NCI-H2171 treated with DMSO at 0.1 percent for 48 hours (cell line): Measurements from ENCODE around the gene CHN1.

Experiments
- DNase-seq: peaks from one replicate; lab custom pipeline; 2025; lab: John Stamatoyannopoulos, UW

CHN1 gene

GRCh38 chr2:174924061-174924693 lies 81.0 kb downstream of the CHN1 start:
- DNase-seq: no peak

- DNase-seq: no peak
Observed at GRCh38 chr2:174919947-174920595, 85.1 kb downstream of the CHN1 start.

- DNase-seq: no peak
Observed at GRCh38 chr2:174918886-174919526, 86.2 kb downstream of the CHN1 start.

- DNase-seq: no peak
Observed at GRCh38 chr2:174916270-174916930, 88.8 kb downstream of the CHN1 start.

GRCh38 chr2:174914853-174915760 lies 90.1 kb downstream of the CHN1 start:
- peak; percentile 84 for DNase-seq

- DNase-seq: no peak
Observed at GRCh38 chr2:174908284-174908683, 96.9 kb downstream of the CHN1 start.

- no peak for DNase-seq
Observed at GRCh38 chr2:174903264-174903556, 102.0 kb downstream of the CHN1 start.

- DNase-seq: no peak
Observed at GRCh38 chr2:174902506-174903263, 102.5 kb downstream of the CHN1 start.

- no peak for DNase-seq
Observed at GRCh38 chr2:174901075-174901474, 104.1 kb downstream of the CHN1 start.

GRCh38 chr2:174897286-174897685 lies 107.9 kb downstream of the CHN1 start:
- no peak for DNase-seq

GRCh38 chr2:174893018-174893417 lies 112.2 kb downstream of the CHN1 start:
- no peak for DNase-seq

- no peak for DNase-seq
Observed at GRCh38 chr2:174892546-174892945, 112.6 kb downstream of the CHN1 start.

GRCh38 chr2:174888646-174889271 lies 116.4 kb downstream of the CHN1 start:
- no peak for DNase-seq

- DNase-seq: peak; percentile 29
Observed at GRCh38 chr2:174888146-174888545, 117.0 kb downstream of the CHN1 start.

- no peak for DNase-seq
Observed at GRCh38 chr2:174882416-174882815, 122.8 kb downstream of the CHN1 start.

- DNase-seq: no peak
Observed at GRCh38 chr2:174881678-174882077, 123.5 kb downstream of the CHN1 start.

- peak; percentile 93 for DNase-seq
Observed at GRCh38 chr2:174878537-174879147, 126.5 kb downstream of the CHN1 start.

GRCh38 chr2:174877751-174878150 lies 127.4 kb downstream of the CHN1 start:
- peak; percentile 31 for DNase-seq

GRCh38 chr2:174877301-174877700 lies 127.9 kb downstream of the CHN1 start:
- DNase-seq: no peak

- DNase-seq: no peak
Observed at GRCh38 chr2:174874085-174874484, 131.1 kb downstream of the CHN1 start.
